IMR-90 (cell line): ENCODE results near the gene RIPPLY1. TPM values are rescaled to one million over a fixed set of nuclear protein-coding genes. Genes with fewer than 3 reads are reported as not detected.

ENCODE experiments used
- ATAC-seq: fragments of 200-7000 bp; cut with Tn5 transposase; 2 replicates; pipeline ENCODE4 v1.9.1; 2020; ENCODE audit warnings: low read depth, mild to moderate bottlenecking, moderate library complexity
- BruUV-seq: library from RNA; stranded (reverse); fragments of 400-500 nt; replicated peaks from 2 replicates; lab custom pipeline; 2021; lab: Mats Ljungman, UMichigan
- CTCF ChIA-PET: fragments of 300-600 bp; formaldehyde crosslinking; extraction: SDS; loops from one replicate; lab custom pipeline; 2021; ENCODE audit warnings: antibody characterized with exemption; lab: Yijun Ruan, JAX
- POLR2A ChIA-PET: fragments of 300-600 bp; sonication (Branson Sonifier 250); formaldehyde crosslinking; loops from one replicate; lab custom pipeline; 2022; ENCODE audit warnings: antibody characterized with exemption; ENCODE audit not compliant: unreplicated experiment; lab: Charles Lee
- DNase-seq: peaks from one replicate; pipeline ENCODE4 v3.0.0; 2013
- H2AFZ ChIP-seq: replicated peaks from 2 replicates; pipeline ENCODE3; 2013; ENCODE audit warnings: low read length, mild to moderate bottlenecking; ENCODE audit not compliant: poor library complexity
- H2AK5ac ChIP-seq: 2 replicates; pipeline ENCODE4 v1.6.1; 2013; ENCODE audit warnings: low read depth, low read length, inconsistent platforms
- H2AK9ac ChIP-seq: replicated peaks from 2 replicates; pipeline ENCODE3; 2013; ENCODE audit warnings: mild to moderate bottlenecking, low read depth, low read length, moderate library complexity; ENCODE audit not compliant: poor library complexity
- H2BK120ac ChIP-seq: 2 replicates; pipeline ENCODE4 v1.6.1; 2013; ENCODE audit warnings: low read depth, low read length, inconsistent platforms
- H2BK15ac ChIP-seq: 3 replicates; pipeline ENCODE4 v1.6.1; 2013; ENCODE audit warnings: low read depth, low read length, inconsistent platforms
- H2BK20ac ChIP-seq: 2 replicates; pipeline ENCODE4 v1.6.1; 2013; ENCODE audit warnings: low read depth, mild to moderate bottlenecking, inconsistent platforms, low read length, moderate library complexity
- H2BK5ac ChIP-seq: 2 replicates; pipeline ENCODE4 v1.6.1; 2013; ENCODE audit warnings: mild to moderate bottlenecking, low read depth, low read length, inconsistent platforms; ENCODE audit not compliant: poor library complexity, severe bottlenecking
- H3K14ac ChIP-seq: replicated peaks from 2 replicates; pipeline ENCODE4 v1.6.1; 2013; ENCODE audit warnings: low read depth, low read length, inconsistent platforms
- H3K18ac ChIP-seq: 2 replicates; pipeline ENCODE4 v1.6.1; 2013; ENCODE audit warnings: low read depth, low read length, control low read depth
- H3K23ac ChIP-seq: 2 replicates; pipeline ENCODE4 v1.6.1; 2013; ENCODE audit warnings: low read depth, low read length, inconsistent platforms
- H3K27ac ChIP-seq: 2 replicates; pipeline ENCODE4 v1.5.1; 2013; ENCODE audit warnings: mild to moderate bottlenecking, control low read depth, low read length; ENCODE audit not compliant: insufficient read depth
- H3K27me3 ChIP-seq: 2 replicates; pipeline ENCODE4 v1.6.1; 2013; ENCODE audit warnings: low read length; ENCODE audit not compliant: control insufficient read depth, insufficient read depth
- H3K36me3 ChIP-seq: 2 replicates; pipeline ENCODE4 v1.6.1; 2013; ENCODE audit warnings: low read length, mixed read lengths; ENCODE audit not compliant: control insufficient read depth, insufficient read depth
- H3K4ac ChIP-seq: 2 replicates; pipeline ENCODE4 v1.6.1; 2013; ENCODE audit warnings: low read depth, low read length, inconsistent platforms
- H3K4me1 ChIP-seq: 2 replicates; pipeline ENCODE4 v1.6.1; 2013; ENCODE audit warnings: low read length, mixed read lengths; ENCODE audit not compliant: control insufficient read depth, insufficient read depth
- H3K4me2 ChIP-seq: 2 replicates; pipeline ENCODE4 v1.6.1; 2013; ENCODE audit warnings: low read depth, mild to moderate bottlenecking, control low read depth, low read length, moderate library complexity
- H3K4me3 ChIP-seq: 2 replicates; pipeline ENCODE4 v1.5.1; 2013; ENCODE audit warnings: low read depth, mild to moderate bottlenecking, control low read depth, low read length, moderate library complexity; ENCODE audit not compliant: insufficient read depth
- H3K56ac ChIP-seq: 2 replicates; pipeline ENCODE4 v1.6.1; 2013; ENCODE audit warnings: low read length, inconsistent platforms; ENCODE audit not compliant: insufficient read depth; ENCODE audit errors: extremely low read depth
- H3K79me1 ChIP-seq, 2 experiments: 2 replicates each; pipeline ENCODE4 v1.6.1; 2013; ENCODE audit warnings: low read length in 2 of 2, inconsistent platforms in 1 of 2, low read depth in 1 of 2
- H3K9ac ChIP-seq: 2 replicates; pipeline ENCODE4 v1.6.1; 2013; ENCODE audit warnings: low read depth, low read length, control low read depth
- H3K9me1 ChIP-seq: 2 replicates; pipeline ENCODE4 v1.6.1; 2013; ENCODE audit warnings: low read length, inconsistent platforms; ENCODE audit not compliant: insufficient read depth
- H3K9me3 ChIP-seq: 2 replicates; pipeline ENCODE4 v1.6.1; 2013; ENCODE audit warnings: low read length; ENCODE audit not compliant: control insufficient read depth, insufficient read depth
- H4K20me1 ChIP-seq: 2 replicates; pipeline ENCODE4 v1.6.1; 2013; ENCODE audit warnings: low read length, inconsistent platforms; ENCODE audit not compliant: insufficient read depth
- H4K5ac ChIP-seq: 2 replicates; pipeline ENCODE4 v1.6.1; 2013; ENCODE audit warnings: mild to moderate bottlenecking, low read depth, low read length, control low read depth
- H4K8ac ChIP-seq, 2 experiments: 2 replicates each; pipeline ENCODE4 v1.6.1; 2013; ENCODE audit warnings: low read depth in 2 of 2, low read length in 2 of 2, control low read depth in 1 of 2, inconsistent platforms in 1 of 2
- H4K91ac ChIP-seq: 2 replicates; pipeline ENCODE4 v1.6.1; 2013; ENCODE audit warnings: low read depth, low read length, inconsistent platforms; ENCODE audit not compliant: insufficient read depth
- BHLHE40 ChIP-seq: fragments of 150-350 bp; IDR thresholded peaks from 2 replicates; pipeline ENCODE4 v1.6.1; 2016; ENCODE audit warnings: mild to moderate bottlenecking, low read depth, low read length
- POLR2A ChIP-seq: IDR thresholded peaks from 2 replicates; pipeline ENCODE4 v1.6.1; 2012; ENCODE audit warnings: mild to moderate bottlenecking, low read depth, low read length
- RAD21 ChIP-seq: IDR thresholded peaks from 2 replicates; pipeline ENCODE4 v1.6.1; 2012; ENCODE audit warnings: low read length, improper control_type of control experiment
- RCOR1 ChIP-seq: IDR thresholded peaks from 2 replicates; pipeline ENCODE4 v1.6.1; 2012; ENCODE audit warnings: mild to moderate bottlenecking, low read length, improper control_type of control experiment; ENCODE audit not compliant: insufficient replicate concordance
- RFX5 ChIP-seq: IDR thresholded peaks from 2 replicates; pipeline ENCODE4 v1.8.0; 2012; ENCODE audit warnings: low read depth, mild to moderate bottlenecking, low read length, moderate library complexity
- SMC3 ChIP-seq: fragments of 150-350 bp; IDR thresholded peaks from 2 replicates; pipeline ENCODE4 v1.6.1; 2016; ENCODE audit warnings: low read depth, mild to moderate bottlenecking, antibody characterized with exemption, low read length, moderate library complexity
- WGBS, 2 experiments: methylation state at CpG; one replicate each; pipeline versions ENCODE4 v1.1.5 to v1.1.7; 2013; ENCODE audit warnings: missing lambda C conversion rate in 2 of 2; ENCODE audit not compliant: insufficient read length in 1 of 2; ENCODE audit errors: extremely low coverage in 2 of 2; 5-methylcytosine and 5-hydroxymethylcytosine counted together
- dilution Hi-C: fragments of 300-500 bp; cut with HindIII; formaldehyde crosslinking; loops from one replicate; pipeline ENCODE4 v1.14.3; 2018; ENCODE audit warnings: low sequenced_read_pairs; ENCODE audit not compliant: unreplicated experiment
- in situ Hi-C: fragments of 300-500 bp; cut with MboI; formaldehyde crosslinking; loops from 3 replicates; pipeline ENCODE4 v1.14.3; 2019; ENCODE audit warnings: low sequenced_read_pairs, inconsistent platforms, mixed read lengths
- intact Hi-C: fragments of 100-400 bp; cut with micrococcal nuclease; formaldehyde crosslinking; loops from 2 replicates; pipeline ENCODE4 v1.10.0; 2022
- polyA plus RNA-seq, 3 experiments: library from polyadenylated mRNA; depleted of rRNA; stranded (reverse); fragments of >200 nt; gene quantifications; 2 replicates each; pipeline ENCODE4 v1.2.3, GENCODE V29; 2012; ENCODE audit warnings: low replicate concordance in 1 of 3
- total RNA-seq: library from RNA; depleted of rRNA; stranded (reverse); fragments of >200 nt; gene quantifications from 2 replicates; pipeline ENCODE4 v1.2.3, GENCODE V29; 2012
- TF ChIP-seq, protein P1 (sequence below): fragments of 150-350 bp; IDR thresholded peaks from 2 replicates; pipeline ENCODE4 v1.6.1; 2016; ENCODE audit warnings: low read depth, mild to moderate bottlenecking, low read length, moderate library complexity, borderline replicate concordance

Gene RIPPLY1
- total and polyA plus RNA-seq, 2 of the 4 experiments (the other 2 are of a cell fraction): not detected

DNA sequence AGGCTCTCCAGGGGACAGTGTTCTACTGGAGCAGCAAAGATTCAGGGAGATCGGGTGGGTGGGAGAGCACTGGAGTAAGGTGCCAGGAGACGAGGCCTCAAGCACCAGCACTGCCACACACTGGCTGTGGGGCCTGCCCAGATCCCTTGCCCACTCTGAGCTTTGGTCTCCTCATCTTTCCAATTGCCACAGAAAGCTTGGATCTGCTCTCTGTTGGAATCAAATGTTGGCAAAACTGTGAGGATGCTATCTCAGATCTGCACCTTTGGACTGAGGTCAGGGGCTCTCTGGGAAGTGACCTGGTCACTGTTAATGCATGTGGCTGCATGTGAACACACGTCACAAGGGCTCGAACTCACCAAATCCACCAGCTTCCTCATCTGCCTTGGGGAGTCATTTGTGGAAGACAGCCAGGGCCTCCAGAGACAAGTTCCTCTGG, 1.3 kb downstream of the RIPPLY1 start:
- H2BK20ac ChIP-seq: no peak overlapping the region
- peaks cover 12% of the 10 kb centered on the region for H3K27me3 ChIP-seq
- H2BK120ac ChIP-seq: no peak overlapping the region
- no peak overlapping the region for H2BK5ac ChIP-seq
- H4K20me1 ChIP-seq: no peaks in the 10 kb centered on the region
- H3K4me3 ChIP-seq: no peak overlapping the region
- H4K5ac ChIP-seq: no peak overlapping the region
- BruUV-seq: no TSS peak
- no peak overlapping the region for H3K4ac ChIP-seq
- TF ChIP-seq RCOR1: no peak
- no peak for TF ChIP-seq RFX5
- no peak for TF ChIP-seq POLR2A
- no peak for TF ChIP-seq SMC3
- TF ChIP-seq, protein P1, sequence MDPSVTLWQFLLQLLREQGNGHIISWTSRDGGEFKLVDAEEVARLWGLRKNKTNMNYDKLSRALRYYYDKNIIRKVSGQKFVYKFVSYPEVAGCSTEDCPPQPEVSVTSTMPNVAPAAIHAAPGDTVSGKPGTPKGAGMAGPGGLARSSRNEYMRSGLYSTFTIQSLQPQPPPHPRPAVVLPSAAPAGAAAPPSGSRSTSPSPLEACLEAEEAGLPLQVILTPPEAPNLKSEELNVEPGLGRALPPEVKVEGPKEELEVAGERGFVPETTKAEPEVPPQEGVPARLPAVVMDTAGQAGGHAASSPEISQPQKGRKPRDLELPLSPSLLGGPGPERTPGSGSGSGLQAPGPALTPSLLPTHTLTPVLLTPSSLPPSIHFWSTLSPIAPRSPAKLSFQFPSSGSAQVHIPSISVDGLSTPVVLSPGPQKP: no peak
- no peak for TF ChIP-seq RAD21
- TF ChIP-seq BHLHE40: no peak
- H3K79me1 ChIP-seq: no peaks in the 10 kb centered on the region
- H3K9ac ChIP-seq: no peak overlapping the region
- no peaks in the 10 kb centered on the region for H3K9me3 ChIP-seq
- CTCF ChIA-PET: interaction anchor here (1.3 kb wide), 1 partner anchor 49 kb away, joined by 4 read pairs; no protein-coding TSS in a partner anchor
- in situ Hi-C loops: no loop called here
- no peak overlapping the region for H3K4me2 ChIP-seq
- H2BK15ac ChIP-seq: no peak overlapping the region
- no peaks in the 10 kb centered on the region for H3K4me1 ChIP-seq
- H3K56ac ChIP-seq: no peak overlapping the region
- 50% methylated on average over 2 of the region's 4 CpGs; no CpG with 5 or more reads in 1 of the 2 experiments for WGBS, 2 experiments
- H2AK9ac ChIP-seq: no peak overlapping the region
- dilution Hi-C loops: no loop called here
- no peak overlapping the region for H2AFZ ChIP-seq
- DNase-seq: no peak
- no peak for ATAC-seq
- intact Hi-C loops: no loop called here
- H2AK5ac ChIP-seq: no peak overlapping the region
- H3K36me3 ChIP-seq: no peaks in the 10 kb centered on the region
- POLR2A ChIA-PET: no interaction called here
- H3K27ac ChIP-seq: no peak overlapping the region
- H4K8ac ChIP-seq: no peak overlapping the region
- H3K23ac ChIP-seq: no peak overlapping the region
- H3K14ac ChIP-seq: no peak overlapping the region
- no peak overlapping the region for H4K91ac ChIP-seq
- no peaks in the 10 kb centered on the region for H3K9me1 ChIP-seq
- H3K18ac ChIP-seq: no peak overlapping the region
